ENCODE measurements around the gene ZNF428. TPM values are rescaled to one million over a fixed set of nuclear protein-coding genes. Genes with fewer than 3 reads are reported as not detected.
"Not testable (repeated sequence)": the region's sequence is repeated elsewhere in the genome, so short reads cannot be mapped to it uniquely, and the experiment has no call there.

The ZNF428 gene
- total and polyA plus RNA-seq, 2 experiments from 2014 or later, result 21.1 to 23.9 TPM

GRCh38 chr19:43600326-43600725 lies 19.1 kb downstream of the ZNF428 start:
- H3K27ac ChIP-seq (ENCODE audit: low read depth); H3K9me2 ChIP-seq (ENCODE audit: insufficient read depth); H3K36me3 Mint-ChIP-seq (ENCODE audit: low read depth): not testable (repeated sequence)

GRCh38 chr19:43599635-43600295 lies 19.7 kb downstream of the ZNF428 start:
- no peak for TF ChIP-seq POLR2AphosphoS5 (IDR thresholded peaks at IDR 0.05; ENCODE audit: low read depth)
- peak in 1 of 2 experiments; percentile 21; a peak in 1 of 4 replicates for TF ChIP-seq CTCF (conservative IDR thresholded peaks at IDR 0.05; ENCODE audit: low read depth in 2 of 2)
- TF ChIP-seq, protein P1, sequence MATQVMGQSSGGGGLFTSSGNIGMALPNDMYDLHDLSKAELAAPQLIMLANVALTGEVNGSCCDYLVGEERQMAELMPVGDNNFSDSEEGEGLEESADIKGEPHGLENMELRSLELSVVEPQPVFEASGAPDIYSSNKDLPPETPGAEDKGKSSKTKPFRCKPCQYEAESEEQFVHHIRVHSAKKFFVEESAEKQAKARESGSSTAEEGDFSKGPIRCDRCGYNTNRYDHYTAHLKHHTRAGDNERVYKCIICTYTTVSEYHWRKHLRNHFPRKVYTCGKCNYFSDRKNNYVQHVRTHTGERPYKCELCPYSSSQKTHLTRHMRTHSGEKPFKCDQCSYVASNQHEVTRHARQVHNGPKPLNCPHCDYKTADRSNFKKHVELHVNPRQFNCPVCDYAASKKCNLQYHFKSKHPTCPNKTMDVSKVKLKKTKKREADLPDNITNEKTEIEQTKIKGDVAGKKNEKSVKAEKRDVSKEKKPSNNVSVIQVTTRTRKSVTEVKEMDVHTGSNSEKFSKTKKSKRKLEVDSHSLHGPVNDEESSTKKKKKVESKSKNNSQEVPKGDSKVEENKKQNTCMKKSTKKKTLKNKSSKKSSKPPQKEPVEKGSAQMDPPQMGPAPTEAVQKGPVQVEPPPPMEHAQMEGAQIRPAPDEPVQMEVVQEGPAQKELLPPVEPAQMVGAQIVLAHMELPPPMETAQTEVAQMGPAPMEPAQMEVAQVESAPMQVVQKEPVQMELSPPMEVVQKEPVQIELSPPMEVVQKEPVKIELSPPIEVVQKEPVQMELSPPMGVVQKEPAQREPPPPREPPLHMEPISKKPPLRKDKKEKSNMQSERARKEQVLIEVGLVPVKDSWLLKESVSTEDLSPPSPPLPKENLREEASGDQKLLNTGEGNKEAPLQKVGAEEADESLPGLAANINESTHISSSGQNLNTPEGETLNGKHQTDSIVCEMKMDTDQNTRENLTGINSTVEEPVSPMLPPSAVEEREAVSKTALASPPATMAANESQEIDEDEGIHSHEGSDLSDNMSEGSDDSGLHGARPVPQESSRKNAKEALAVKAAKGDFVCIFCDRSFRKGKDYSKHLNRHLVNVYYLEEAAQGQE (IDR thresholded peaks at IDR 0.05; ENCODE audit: unreplicated experiment), result no peak
- peaks cover 14% of the 10 kb centered on the region for H3K27me3 Mint-ChIP-seq (ENCODE audit: insufficient read depth, low read depth, poor library complexity)
- H3K27ac ChIP-seq (ENCODE audit: low read depth), result no peak overlapping the region
- 0 out of 2 replicates have a peak, but pooled peaks cover 7% of the 10 kb centered on the region for H3F3A ChIP-seq (replicated peaks; ENCODE audit: low read depth)
- no peaks in the 10 kb centered on the region for H3K27me3 ChIP-seq (ENCODE audit: insufficient read depth)
- peaks cover 10% of the 10 kb centered on the region for H3K4me1 ChIP-seq (ENCODE audit: insufficient read depth)
- H3K79me2 ChIP-seq (replicated peaks; ENCODE audit: insufficient read depth), result peaks cover 19% of the 10 kb centered on the region
- H3K4me1 Mint-ChIP-seq, result peaks cover 11% of the 10 kb centered on the region
- peaks cover 2% of the 10 kb centered on the region; the same call in 2 of the 3 replicates for H3K9me3 Mint-ChIP-seq
- no peak overlapping the region for H3K27ac Mint-ChIP-seq
- ATAC-seq (no peak), DNase-seq (ENCODE audit: low spot score) (no peak)
- H3K4me3 Mint-ChIP-seq, result no peak overlapping the region
- no peak overlapping the region for H3K4me2 ChIP-seq
- H3K9me2 ChIP-seq (ENCODE audit: insufficient read depth), result no peaks in the 10 kb centered on the region
- no peak overlapping the region for H3K4me3 ChIP-seq
- H3K36me3 ChIP-seq (ENCODE audit: insufficient read depth), result no peaks in the 10 kb centered on the region
- no peaks in the 10 kb centered on the region for H4K20me1 ChIP-seq (replicated peaks; ENCODE audit: insufficient read depth)
- peaks cover 4% of the 10 kb centered on the region for H3K36me3 Mint-ChIP-seq (ENCODE audit: low read depth)
- H2AFZ ChIP-seq, result no peak overlapping the region

More at GRCh38 chr19:43600326-43600725, 19.1 kb downstream of the ZNF428 start:
- not testable (repeated sequence) for H3K27ac Mint-ChIP-seq; H3K27me3 ChIP-seq (ENCODE audit: insufficient read depth); DNase-seq (ENCODE audit: low spot score); H4K20me1 ChIP-seq (replicated peaks; ENCODE audit: insufficient read depth); H3F3A ChIP-seq (replicated peaks; ENCODE audit: low read depth); H3K4me3 ChIP-seq; H3K36me3 ChIP-seq (ENCODE audit: insufficient read depth); H2AFZ ChIP-seq; H3K4me2 ChIP-seq; H3K4me3 Mint-ChIP-seq; H3K9me3 Mint-ChIP-seq; ATAC-seq
- Histone ChIP-seq H3K4me1 (ENCODE audit: insufficient read depth) (peaks cover 10% of the 10 kb centered on the region), H3K79me2 (replicated peaks; ENCODE audit: insufficient read depth) (peaks cover 19% of the 10 kb centered on the region)
- H3K27me3 Mint-ChIP-seq (ENCODE audit: insufficient read depth, low read depth, poor library complexity), result peaks cover 16% of the 10 kb centered on the region
- H3K4me1 Mint-ChIP-seq, result peaks cover 11% of the 10 kb centered on the region
